ENCODE data around the gene ENSA. TPM values are rescaled to one million over a fixed set of nuclear protein-coding genes. Genes with fewer than 3 reads are reported as not detected.

ENSA gene
- total and polyA plus RNA-seq, 4 donors = 19.0 to 59.8 (median 55.3) TPM

- Histone ChIP-seq H3K9me3 (ENCODE audit: control insufficient read depth in 4 of 4, low read length in 3 of 4) (no peaks in the 10 kb centered on the region), H3K36me3 (ENCODE audit: control insufficient read depth in 4 of 4, insufficient read depth in 3 of 4, low read depth in 1 of 4, low read length in 3 of 4) (peaks cover 0 to 14% (median 7%) of the 10 kb centered on the region in 4 donors), H3K27ac (ENCODE audit: low read depth in 1 of 2, low read length in 2 of 2) (no peak overlapping the region), H3K4me1 (ENCODE audit: control insufficient read depth in 4 of 4, insufficient read depth in 4 of 4, low read length in 3 of 4) (peaks cover 0 to 4% (median 1%) of the 10 kb centered on the region in 4 donors), H3K9ac (ENCODE audit: low read depth in 1 of 2, low read length in 2 of 2) (no peak overlapping the region), H3K4me3 (ENCODE audit: low read depth in 1 of 3, low read length in 3 of 3) (no peak overlapping the region), H3K27me3 (ENCODE audit: control insufficient read depth in 4 of 4, insufficient read depth in 4 of 4, low read length in 3 of 4) (no peaks in the 10 kb centered on the region)
- DNase-seq (ENCODE audit: low spot score) = no peak
- TF ChIP-seq, protein P1, sequence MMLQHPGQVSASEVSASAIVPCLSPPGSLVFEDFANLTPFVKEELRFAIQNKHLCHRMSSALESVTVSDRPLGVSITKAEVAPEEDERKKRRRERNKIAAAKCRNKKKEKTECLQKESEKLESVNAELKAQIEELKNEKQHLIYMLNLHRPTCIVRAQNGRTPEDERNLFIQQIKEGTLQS (IDR thresholded peaks at IDR 0.05) = no peak
- no peak for TF ChIP-seq GABPA (IDR thresholded peaks at IDR 0.05 in 1 of 2, conservative IDR thresholded peaks at IDR 0.05 in 1 of 2)
- TF ChIP-seq CTCF (IDR thresholded peaks at IDR 0.05; ENCODE audit: low read depth, low read length, missing input control) = no peak
- TF ChIP-seq JUND (IDR thresholded peaks at IDR 0.05) = no peak
- no peak for TF ChIP-seq EGR1 (IDR thresholded peaks at IDR 0.05; ENCODE audit: low read depth in 2 of 2)
- no peak for TF ChIP-seq RAD21 (IDR thresholded peaks at IDR 0.05)
- TF ChIP-seq TAF1 (conservative IDR thresholded peaks at IDR 0.05) = no peak
- no peak for TF ChIP-seq FOXA2 (IDR thresholded peaks at IDR 0.05)
- TF ChIP-seq FOXA1 (IDR thresholded peaks at IDR 0.05) = no peak
- TF ChIP-seq HNF4A (conservative IDR thresholded peaks at IDR 0.05) = no peak
- TF ChIP-seq NR2F2 (IDR thresholded peaks at IDR 0.05) = no peak
- no peak for TF ChIP-seq HNF4G (IDR thresholded peaks at IDR 0.05)
- TF ChIP-seq, protein P2, sequence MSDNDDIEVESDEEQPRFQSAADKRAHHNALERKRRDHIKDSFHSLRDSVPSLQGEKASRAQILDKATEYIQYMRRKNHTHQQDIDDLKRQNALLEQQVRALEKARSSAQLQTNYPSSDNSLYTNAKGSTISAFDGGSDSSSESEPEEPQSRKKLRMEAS (IDR thresholded peaks at IDR 0.05) = no peak
- 96% methylated on average over 7 of the region's 7 CpGs for WGBS
Measured at GRCh38 chr1:150663321-150663720, 33.9 kb upstream of the ENSA start.

- TF ChIP-seq JUND (IDR thresholded peaks at IDR 0.05) = no peak
- TF ChIP-seq EGR1 (IDR thresholded peaks at IDR 0.05; ENCODE audit: low read depth in 2 of 2) = no peak
- TF ChIP-seq, protein P3, sequence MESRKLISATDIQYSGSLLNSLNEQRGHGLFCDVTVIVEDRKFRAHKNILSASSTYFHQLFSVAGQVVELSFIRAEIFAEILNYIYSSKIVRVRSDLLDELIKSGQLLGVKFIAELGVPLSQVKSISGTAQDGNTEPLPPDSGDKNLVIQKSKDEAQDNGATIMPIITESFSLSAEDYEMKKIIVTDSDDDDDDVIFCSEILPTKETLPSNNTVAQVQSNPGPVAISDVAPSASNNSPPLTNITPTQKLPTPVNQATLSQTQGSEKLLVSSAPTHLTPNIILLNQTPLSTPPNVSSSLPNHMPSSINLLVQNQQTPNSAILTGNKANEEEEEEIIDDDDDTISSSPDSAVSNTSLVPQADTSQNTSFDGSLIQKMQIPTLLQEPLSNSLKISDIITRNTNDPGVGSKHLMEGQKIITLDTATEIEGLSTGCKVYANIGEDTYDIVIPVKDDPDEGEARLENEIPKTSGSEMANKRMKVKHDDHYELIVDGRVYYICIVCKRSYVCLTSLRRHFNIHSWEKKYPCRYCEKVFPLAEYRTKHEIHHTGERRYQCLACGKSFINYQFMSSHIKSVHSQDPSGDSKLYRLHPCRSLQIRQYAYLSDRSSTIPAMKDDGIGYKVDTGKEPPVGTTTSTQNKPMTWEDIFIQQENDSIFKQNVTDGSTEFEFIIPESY (IDR thresholded peaks at IDR 0.05) = no peak
- TF ChIP-seq, protein P1 (IDR thresholded peaks at IDR 0.05) = no peak
- TF ChIP-seq TAF1 (conservative IDR thresholded peaks at IDR 0.05) = no peak
- TF ChIP-seq NR2F2 (IDR thresholded peaks at IDR 0.05) = no peak
- no peak for TF ChIP-seq FOXA2 (IDR thresholded peaks at IDR 0.05)
- TF ChIP-seq RXRA (IDR thresholded peaks at IDR 0.05) = no peak
- no peak for TF ChIP-seq SP1 (IDR thresholded peaks at IDR 0.05)
- no peak for TF ChIP-seq FOXA1 (IDR thresholded peaks at IDR 0.05)
- Histone ChIP-seq H3K4me1 (ENCODE audit: control insufficient read depth in 4 of 4, insufficient read depth in 4 of 4, low read length in 3 of 4) (peaks cover 0 to 1% (median 0%) of the 10 kb centered on the region in 4 donors), H3K27me3 (ENCODE audit: control insufficient read depth in 4 of 4, insufficient read depth in 4 of 4, low read length in 3 of 4) (no peaks in the 10 kb centered on the region), H3K9ac (ENCODE audit: low read depth in 1 of 2, low read length in 2 of 2) (no peak overlapping the region), H3K36me3 (ENCODE audit: control insufficient read depth in 4 of 4, insufficient read depth in 3 of 4, low read depth in 1 of 4, low read length in 3 of 4) (peaks cover 0 to 14% (median 7%) of the 10 kb centered on the region in 4 donors), H3K27ac (ENCODE audit: low read depth in 1 of 2, low read length in 2 of 2) (no peak overlapping the region), H3K4me3 (ENCODE audit: low read depth in 1 of 3, low read length in 3 of 3) (no peak overlapping the region), H3K9me3 (ENCODE audit: control insufficient read depth in 4 of 4, low read length in 3 of 4) (no peaks in the 10 kb centered on the region)
- 73% methylated on average over 9 of the region's 9 CpGs for WGBS
- no peak for DNase-seq (ENCODE audit: low spot score)
Measured at GRCh38 chr1:150662811-150663210, 33.4 kb upstream of the ENSA start.
